Fibroblast of lung (primary cell): ENCODE data around the gene MLPH. TPM values are rescaled to one million over a fixed set of nuclear protein-coding genes. Genes with fewer than 3 reads are reported as not detected.

Experiments
- DNase-seq, 2 donors: peaks; one replicate each; pipeline versions ENCODE4 v3.0.0 to v3.0.0-alpha.2; 2010; ENCODE audit warnings: low read depth in 2 of 2
- H2AFZ ChIP-seq: 2 replicates; pipeline ENCODE4 v1.5.1; 2012; ENCODE audit warnings: low read length, control low read depth, inconsistent platforms
- H3K27ac ChIP-seq: 2 replicates; pipeline ENCODE4 v1.5.1; 2011; ENCODE audit warnings: low read length, control low read depth; ENCODE audit not compliant: insufficient read depth
- H3K27me3 ChIP-seq: 2 replicates; pipeline ENCODE4 v1.5.1; 2011; ENCODE audit warnings: mild to moderate bottlenecking, low read length; ENCODE audit not compliant: control insufficient read depth, insufficient read depth
- H3K36me3 ChIP-seq: 2 replicates; pipeline ENCODE4 v1.5.1; 2011; ENCODE audit warnings: low read length; ENCODE audit not compliant: control insufficient read depth, insufficient read depth
- H3K4me1 ChIP-seq: 2 replicates; pipeline ENCODE4 v1.5.1; 2011; ENCODE audit warnings: low read length; ENCODE audit not compliant: control insufficient read depth, insufficient read depth; ENCODE audit errors: extremely low read depth
- H3K4me2 ChIP-seq: 2 replicates; pipeline ENCODE4 v1.5.1; 2011; ENCODE audit warnings: low read length, control low read depth; ENCODE audit not compliant: insufficient read depth; ENCODE audit errors: extremely low read depth
- H3K4me3 ChIP-seq, 4 experiments: fragments of 200-600 bp in 1 of 4; sonication (generic) in 1 of 4; replicated peaks in 1 of 4; 2 replicates each; pipeline ENCODE4 v1.5.1; 2011 to 2016; ENCODE audit warnings: low read length in 4 of 4, low read depth in 3 of 4, mild to moderate bottlenecking in 3 of 4, control low read depth in 2 of 4, inconsistent platforms in 1 of 4, mixed read lengths in 1 of 4; ENCODE audit not compliant: insufficient read depth in 1 of 4; ENCODE audit errors: control extremely low read depth in 1 of 4
- H3K79me2 ChIP-seq: 2 replicates; pipeline ENCODE4 v1.5.1; 2012; ENCODE audit warnings: mild to moderate bottlenecking, low read length, inconsistent platforms; ENCODE audit not compliant: control insufficient read depth, insufficient read depth
- H3K9ac ChIP-seq: 2 replicates; pipeline ENCODE4 v1.5.1; 2011; ENCODE audit warnings: mild to moderate bottlenecking, low read length, control low read depth; ENCODE audit not compliant: insufficient read depth
- H3K9me3 ChIP-seq: 2 replicates; pipeline ENCODE4 v1.5.1; 2012; ENCODE audit warnings: low read depth, low read length; ENCODE audit not compliant: control insufficient read depth, insufficient read depth
- H4K20me1 ChIP-seq: 2 replicates; pipeline ENCODE4 v1.5.1; 2011; ENCODE audit warnings: low read length; ENCODE audit not compliant: control insufficient read depth, insufficient read depth; ENCODE audit errors: extremely low read depth
- CTCF ChIP-seq, 2 donors: IDR thresholded peaks in 1 of 2; conservative IDR thresholded peaks in 1 of 2; 1 replicate in 1 of 2; 2 replicates in 1 of 2; pipeline ENCODE4 v1.5.1; 2011 to 2012; ENCODE audit warnings: low read length in 2 of 2, control low read depth in 1 of 2, inconsistent platforms in 1 of 2, low read depth in 1 of 2, mild to moderate bottlenecking in 1 of 2
- EZH2 ChIP-seq: IDR thresholded peaks from 2 replicates; pipeline ENCODE4 v1.5.1; 2012; ENCODE audit warnings: low read length, control low read depth, mild to moderate bottlenecking; ENCODE audit errors: missing control alignments
- polyA plus RNA-seq, 2 donors: library from polyadenylated mRNA; depleted of rRNA in 1 of 2; stranded (reverse) in 1 of 2; unstranded in 1 of 2; fragments of >200 nt; gene quantifications; 2 replicates each; pipeline ENCODE4 v1.2.1, GENCODE V29; 2011 to 2012; ENCODE audit warnings: missing spikeins in 1 of 2
- total RNA-seq: library from RNA; depleted of rRNA; stranded (reverse); fragments of >200 nt; gene quantifications from 2 replicates; pipeline ENCODE4 v1.2.1, GENCODE V29; 2014

Gene MLPH
- total and polyA plus RNA-seq, 2 donors (not counting 1 experiment from before 2014, with no cell fraction given) = 3.1 to 10.7 TPM

DNA sequence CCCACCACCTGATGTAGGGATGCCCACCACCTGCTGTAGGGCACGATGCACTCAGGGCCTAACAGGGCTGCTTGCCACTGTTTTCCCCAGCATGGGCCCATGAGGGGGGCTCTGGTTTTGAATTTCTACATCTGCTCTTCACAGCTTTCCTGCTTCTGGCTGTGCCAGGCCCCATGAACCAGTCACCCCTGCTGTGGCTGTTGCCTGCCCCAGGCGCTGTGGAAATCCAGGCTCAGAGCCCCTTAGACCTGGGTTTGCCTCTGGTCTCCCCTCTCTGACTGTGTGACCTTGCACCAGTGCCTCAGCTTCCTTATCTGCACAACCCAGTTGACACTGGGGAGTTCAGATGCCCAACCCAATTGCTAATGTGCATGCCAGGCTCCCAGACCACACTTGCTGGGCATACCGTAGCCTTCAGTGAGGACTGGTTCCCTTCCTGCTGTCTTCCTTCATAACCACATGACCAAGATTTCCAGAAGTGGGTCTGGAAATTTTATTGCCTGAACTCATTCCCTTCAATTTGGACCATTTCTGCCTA, 6.0 kb upstream of the MLPH start:
- no peak overlapping the region for H3K4me2 ChIP-seq
- peaks cover 10% of the 10 kb centered on the region for H3K4me1 ChIP-seq
- no peak overlapping the region for H3K4me3 ChIP-seq
- no peaks in the 10 kb centered on the region for H3K9me3 ChIP-seq
- no peaks in the 10 kb centered on the region for H4K20me1 ChIP-seq
- no peaks in the 10 kb centered on the region for H3K36me3 ChIP-seq
- TF ChIP-seq EZH2 = no peak
- TF ChIP-seq CTCF (conservative IDR thresholded peaks at IDR 0.05 in 1 of 2, IDR thresholded peaks at IDR 0.05 in 1 of 2; ENCODE audit: low read depth in 1 of 2, low read length in 2 of 2) = no peak
- no peaks in the 10 kb centered on the region for H3K79me2 ChIP-seq
- no peak overlapping the region for H3K27ac ChIP-seq
- no peak for DNase-seq
- H2AFZ ChIP-seq = no peak overlapping the region
- H3K9ac ChIP-seq = no peak overlapping the region
- H3K27me3 ChIP-seq = no peaks in the 10 kb centered on the region

DNA sequence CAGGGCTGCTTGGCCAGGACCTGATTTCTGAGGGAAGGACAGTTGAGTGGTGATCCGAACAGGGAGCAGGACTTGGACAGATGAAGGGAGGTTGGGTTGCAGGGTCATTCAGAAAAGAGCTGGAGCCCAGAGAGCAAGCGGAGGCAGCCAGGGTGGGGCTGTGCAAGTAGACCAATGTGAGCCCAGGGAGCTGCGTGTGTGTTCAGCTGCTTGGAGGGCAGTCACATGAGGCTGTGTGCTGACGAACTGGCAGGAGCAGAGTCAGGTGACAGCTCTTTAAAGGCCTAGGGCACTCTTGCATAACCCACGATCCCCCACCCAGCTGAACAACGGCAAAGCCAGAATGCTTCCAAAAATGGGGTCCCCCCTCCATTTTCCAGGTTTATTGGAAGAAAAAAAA, 4.6 kb upstream of the MLPH start:
- Histone ChIP-seq H3K4me3 (no peak overlapping the region), H3K27ac (peak overlapping the region; percentile 32), H3K4me1 (peaks cover 7% of the 10 kb centered on the region), H3K9ac (no peak overlapping the region), H4K20me1 (no peaks in the 10 kb centered on the region), H3K36me3 (no peaks in the 10 kb centered on the region), H3K4me2 (no peak overlapping the region), H3K79me2 (no peaks in the 10 kb centered on the region), H3K9me3 (no peaks in the 10 kb centered on the region), H3K27me3 (no peaks in the 10 kb centered on the region), H2AFZ (no peak overlapping the region)
- peak in 1 of 2 donors; percentile 90 for DNase-seq
- TF ChIP-seq CTCF (conservative IDR thresholded peaks at IDR 0.05 in 1 of 2, IDR thresholded peaks at IDR 0.05 in 1 of 2; ENCODE audit: low read depth in 1 of 2, low read length in 2 of 2) = no peak
- TF ChIP-seq EZH2 = no peak

- H2AFZ ChIP-seq = peak overlapping the region; percentile 36
- H3K4me3 ChIP-seq = no peak overlapping the region
- H4K20me1 ChIP-seq = no peaks in the 10 kb centered on the region
- H3K27me3 ChIP-seq = no peaks in the 10 kb centered on the region
- H3K36me3 ChIP-seq = no peaks in the 10 kb centered on the region
- TF ChIP-seq CTCF (conservative IDR thresholded peaks at IDR 0.05 in 1 of 2, IDR thresholded peaks at IDR 0.05 in 1 of 2; ENCODE audit: low read depth in 1 of 2, low read length in 2 of 2) = peak; percentile 7 to 68
- no peak for TF ChIP-seq EZH2
- H3K4me2 ChIP-seq = no peak overlapping the region
- H3K9ac ChIP-seq = no peak overlapping the region
- peaks cover 7% of the 10 kb centered on the region for H3K4me1 ChIP-seq
- peak overlapping the region; percentile 32 for H3K27ac ChIP-seq
- H3K9me3 ChIP-seq = no peaks in the 10 kb centered on the region
- DNase-seq = peak; percentile 80 to 86
- no peaks in the 10 kb centered on the region for H3K79me2 ChIP-seq
These were observed 3.9 kb upstream of the MLPH start for GRCh38 chr2:237483018-237483731.
